IMR-90 (cell line): ENCODE data around the gene OPRL1. TPM values are rescaled to one million over a fixed set of nuclear protein-coding genes. Genes with fewer than 3 reads are reported as not detected.

Experiments
- ATAC-seq: fragments of 200-7000 bp; cut with Tn5 transposase; 2 replicates; pipeline ENCODE4 v1.9.1; 2020; ENCODE audit warnings: low read depth, mild to moderate bottlenecking, moderate library complexity
- BruUV-seq: library from RNA; stranded (reverse); fragments of 400-500 nt; replicated peaks from 2 replicates; lab custom pipeline; 2021; lab: Mats Ljungman, UMichigan
- CTCF ChIA-PET: fragments of 300-600 bp; formaldehyde crosslinking; extraction: SDS; loops from one replicate; lab custom pipeline; 2021; ENCODE audit warnings: antibody characterized with exemption; lab: Yijun Ruan, JAX
- POLR2A ChIA-PET: fragments of 300-600 bp; sonication (Branson Sonifier 250); formaldehyde crosslinking; loops from one replicate; lab custom pipeline; 2022; ENCODE audit warnings: antibody characterized with exemption; ENCODE audit not compliant: unreplicated experiment; lab: Charles Lee
- DNase-seq: peaks from one replicate; pipeline ENCODE4 v3.0.0; 2013
- H2AFZ ChIP-seq: replicated peaks from 2 replicates; pipeline ENCODE3; 2013; ENCODE audit warnings: low read length, mild to moderate bottlenecking; ENCODE audit not compliant: poor library complexity
- H2AK5ac ChIP-seq: 2 replicates; pipeline ENCODE4 v1.6.1; 2013; ENCODE audit warnings: low read depth, low read length, inconsistent platforms
- H2AK9ac ChIP-seq: replicated peaks from 2 replicates; pipeline ENCODE3; 2013; ENCODE audit warnings: mild to moderate bottlenecking, low read depth, low read length, moderate library complexity; ENCODE audit not compliant: poor library complexity
- H2BK120ac ChIP-seq: 2 replicates; pipeline ENCODE4 v1.6.1; 2013; ENCODE audit warnings: low read depth, low read length, inconsistent platforms
- H2BK15ac ChIP-seq: 3 replicates; pipeline ENCODE4 v1.6.1; 2013; ENCODE audit warnings: low read depth, low read length, inconsistent platforms
- H2BK20ac ChIP-seq: 2 replicates; pipeline ENCODE4 v1.6.1; 2013; ENCODE audit warnings: low read depth, mild to moderate bottlenecking, inconsistent platforms, low read length, moderate library complexity
- H2BK5ac ChIP-seq: 2 replicates; pipeline ENCODE4 v1.6.1; 2013; ENCODE audit warnings: mild to moderate bottlenecking, low read depth, low read length, inconsistent platforms; ENCODE audit not compliant: poor library complexity, severe bottlenecking
- H3K14ac ChIP-seq: replicated peaks from 2 replicates; pipeline ENCODE4 v1.6.1; 2013; ENCODE audit warnings: low read depth, low read length, inconsistent platforms
- H3K18ac ChIP-seq: 2 replicates; pipeline ENCODE4 v1.6.1; 2013; ENCODE audit warnings: low read depth, low read length, control low read depth
- H3K23ac ChIP-seq: 2 replicates; pipeline ENCODE4 v1.6.1; 2013; ENCODE audit warnings: low read depth, low read length, inconsistent platforms
- H3K27ac ChIP-seq: 2 replicates; pipeline ENCODE4 v1.5.1; 2013; ENCODE audit warnings: mild to moderate bottlenecking, control low read depth, low read length; ENCODE audit not compliant: insufficient read depth
- H3K27me3 ChIP-seq: 2 replicates; pipeline ENCODE4 v1.6.1; 2013; ENCODE audit warnings: low read length; ENCODE audit not compliant: control insufficient read depth, insufficient read depth
- H3K36me3 ChIP-seq: 2 replicates; pipeline ENCODE4 v1.6.1; 2013; ENCODE audit warnings: low read length, mixed read lengths; ENCODE audit not compliant: control insufficient read depth, insufficient read depth
- H3K4ac ChIP-seq: 2 replicates; pipeline ENCODE4 v1.6.1; 2013; ENCODE audit warnings: low read depth, low read length, inconsistent platforms
- H3K4me1 ChIP-seq: 2 replicates; pipeline ENCODE4 v1.6.1; 2013; ENCODE audit warnings: low read length, mixed read lengths; ENCODE audit not compliant: control insufficient read depth, insufficient read depth
- H3K4me2 ChIP-seq: 2 replicates; pipeline ENCODE4 v1.6.1; 2013; ENCODE audit warnings: low read depth, mild to moderate bottlenecking, control low read depth, low read length, moderate library complexity
- H3K4me3 ChIP-seq: 2 replicates; pipeline ENCODE4 v1.5.1; 2013; ENCODE audit warnings: low read depth, mild to moderate bottlenecking, control low read depth, low read length, moderate library complexity; ENCODE audit not compliant: insufficient read depth
- H3K56ac ChIP-seq: 2 replicates; pipeline ENCODE4 v1.6.1; 2013; ENCODE audit warnings: low read length, inconsistent platforms; ENCODE audit not compliant: insufficient read depth; ENCODE audit errors: extremely low read depth
- H3K79me1 ChIP-seq, 2 experiments: 2 replicates each; pipeline ENCODE4 v1.6.1; 2013; ENCODE audit warnings: low read length in 2 of 2, inconsistent platforms in 1 of 2, low read depth in 1 of 2
- H3K9ac ChIP-seq: 2 replicates; pipeline ENCODE4 v1.6.1; 2013; ENCODE audit warnings: low read depth, low read length, control low read depth
- H3K9me1 ChIP-seq: 2 replicates; pipeline ENCODE4 v1.6.1; 2013; ENCODE audit warnings: low read length, inconsistent platforms; ENCODE audit not compliant: insufficient read depth
- H3K9me3 ChIP-seq: 2 replicates; pipeline ENCODE4 v1.6.1; 2013; ENCODE audit warnings: low read length; ENCODE audit not compliant: control insufficient read depth, insufficient read depth
- H4K20me1 ChIP-seq: 2 replicates; pipeline ENCODE4 v1.6.1; 2013; ENCODE audit warnings: low read length, inconsistent platforms; ENCODE audit not compliant: insufficient read depth
- H4K5ac ChIP-seq: 2 replicates; pipeline ENCODE4 v1.6.1; 2013; ENCODE audit warnings: mild to moderate bottlenecking, low read depth, low read length, control low read depth
- H4K8ac ChIP-seq, 2 experiments: 2 replicates each; pipeline ENCODE4 v1.6.1; 2013; ENCODE audit warnings: low read depth in 2 of 2, low read length in 2 of 2, control low read depth in 1 of 2, inconsistent platforms in 1 of 2
- H4K91ac ChIP-seq: 2 replicates; pipeline ENCODE4 v1.6.1; 2013; ENCODE audit warnings: low read depth, low read length, inconsistent platforms; ENCODE audit not compliant: insufficient read depth
- CEBPB ChIP-seq: IDR thresholded peaks from 2 replicates; pipeline ENCODE4 v1.6.1; 2012; ENCODE audit warnings: low read depth, low read length, improper control_type of control experiment
- FOS ChIP-seq: fragments of 150-350 bp; IDR thresholded peaks from 2 replicates; pipeline ENCODE4 v1.6.1; 2016; ENCODE audit warnings: low read depth, low read length
- RAD21 ChIP-seq: IDR thresholded peaks from 2 replicates; pipeline ENCODE4 v1.6.1; 2012; ENCODE audit warnings: low read length, improper control_type of control experiment
- WGBS, 2 experiments: methylation state at CpG; one replicate each; pipeline versions ENCODE4 v1.1.5 to v1.1.7; 2013; ENCODE audit warnings: missing lambda C conversion rate in 2 of 2; ENCODE audit not compliant: insufficient read length in 1 of 2; ENCODE audit errors: extremely low coverage in 2 of 2; 5-methylcytosine and 5-hydroxymethylcytosine counted together
- dilution Hi-C: fragments of 300-500 bp; cut with HindIII; formaldehyde crosslinking; loops from one replicate; pipeline ENCODE4 v1.14.3; 2018; ENCODE audit warnings: low sequenced_read_pairs; ENCODE audit not compliant: unreplicated experiment
- in situ Hi-C: fragments of 300-500 bp; cut with MboI; formaldehyde crosslinking; loops from 3 replicates; pipeline ENCODE4 v1.14.3; 2019; ENCODE audit warnings: low sequenced_read_pairs, inconsistent platforms, mixed read lengths
- intact Hi-C: fragments of 100-400 bp; cut with micrococcal nuclease; formaldehyde crosslinking; loops from 2 replicates; pipeline ENCODE4 v1.10.0; 2022
- polyA plus RNA-seq, 3 experiments: library from polyadenylated mRNA; depleted of rRNA; stranded (reverse); fragments of >200 nt; gene quantifications; 2 replicates each; pipeline ENCODE4 v1.2.3, GENCODE V29; 2012; ENCODE audit warnings: low replicate concordance in 1 of 3
- total RNA-seq: library from RNA; depleted of rRNA; stranded (reverse); fragments of >200 nt; gene quantifications from 2 replicates; pipeline ENCODE4 v1.2.3, GENCODE V29; 2012

The OPRL1 gene
- total and polyA plus RNA-seq, 2 of the 4 experiments (the other 2 are of a cell fraction), result 0.36 to 1.2 TPM

- intact Hi-C loops, result no loop called here
Observed at GRCh38 chr20:64068386-64069208, 11.3 kb upstream of the OPRL1 start.

More at GRCh38 chr20:64068386-64069208, 11.3 kb upstream of the OPRL1 start:
- Histone ChIP-seq H2AFZ (no peak overlapping the region), H3K18ac (no peak overlapping the region), H3K36me3 (peaks cover 11% of the 10 kb centered on the region; the same call in 1 of the 2 replicates), H2AK9ac (no peak overlapping the region), H3K9me1 (peaks cover 13% of the 10 kb centered on the region), H2BK5ac (no peak overlapping the region), H3K4me3 (no peak overlapping the region), H3K23ac (no peak overlapping the region), H3K4me2 (no peak overlapping the region), H3K14ac (no peak overlapping the region), H3K27me3 (no peaks in the 10 kb centered on the region), H3K56ac (no peak overlapping the region), H3K4me1 (peaks cover 20% of the 10 kb centered on the region), H4K20me1 (peaks cover 15% of the 10 kb centered on the region), H3K79me1 (peaks cover 3 to 27% of the 10 kb centered on the region in 2 experiments; a peak in 3 of 4 replicates), H2BK20ac (no peak overlapping the region), H4K5ac (no peak overlapping the region), H3K9me3 (no peaks in the 10 kb centered on the region), H4K91ac (no peak overlapping the region), H2BK120ac (no peak overlapping the region), H3K9ac (no peak overlapping the region), H3K27ac (no peak overlapping the region), H3K4ac (no peak overlapping the region), H2BK15ac (no peak overlapping the region), H4K8ac (no peak overlapping the region), H2AK5ac (no peak overlapping the region)
- TF ChIP-seq FOS, result no peak
- no peak for TF ChIP-seq CEBPB
- no peak for TF ChIP-seq RAD21
- dilution Hi-C loops (no loop called here), in situ Hi-C loops (no loop called here)
- DNase-seq, result no peak
- no peak for ATAC-seq
- no TSS peak for BruUV-seq
- CTCF ChIA-PET, result interaction anchor here (0.5 to 1.8 kb wide), 2 partner anchors 11 to 66 kb away, joined by 5 to 6 read pairs; no protein-coding TSS in a partner anchor
- 95% methylated on average over 3 of the region's 12 CpGs; no CpG with 5 or more reads in 1 of the 2 experiments for WGBS, 2 experiments
- POLR2A ChIA-PET, result no interaction called here
